ENCODE measurements around the gene PNO1.

The PNO1 gene

GRCh38 chr2:68135448-68136320, 22.0 kb upstream of the PNO1 start:
- Mint-ChIP-seq H3K27ac (no peak overlapping the region), H3K9me3 (no peaks in the 10 kb centered on the region), H3K36me3 (ENCODE audit: low read depth) (peaks cover 41% of the 10 kb centered on the region), H3K4me1 (ENCODE audit: low read depth) (peaks cover 3% of the 10 kb centered on the region), H3K27me3 (no peaks in the 10 kb centered on the region), H3K4me3 (no peak overlapping the region)

DNA sequence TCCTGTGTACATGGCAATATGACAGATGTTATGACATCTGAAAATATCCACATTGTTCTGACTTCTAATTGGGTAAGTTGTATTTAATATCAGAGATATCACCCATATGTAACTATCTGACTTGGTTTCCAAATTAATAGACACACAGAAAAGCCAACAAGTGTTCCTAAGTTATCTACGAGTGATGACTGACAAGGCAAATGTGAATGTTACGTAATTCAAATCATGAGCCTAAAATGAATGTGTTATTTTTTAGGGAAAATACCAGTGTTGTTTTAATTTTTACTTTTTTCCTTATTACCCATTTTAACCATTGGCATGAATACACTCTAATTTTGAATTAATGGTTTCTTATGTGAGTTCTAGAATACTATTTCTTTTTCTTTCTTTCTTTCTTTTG, 15.8 kb upstream of the PNO1 start:
- no peaks in the 10 kb centered on the region for H3K27me3 Mint-ChIP-seq
- H3K4me1 Mint-ChIP-seq (ENCODE audit: low read depth), result no peaks in the 10 kb centered on the region
- no peak overlapping the region for H3K4me3 Mint-ChIP-seq
- peaks cover 31% of the 10 kb centered on the region for H3K36me3 Mint-ChIP-seq (ENCODE audit: low read depth)
- no peaks in the 10 kb centered on the region for H3K9me3 Mint-ChIP-seq
- no peak overlapping the region for H3K27ac Mint-ChIP-seq

DNA sequence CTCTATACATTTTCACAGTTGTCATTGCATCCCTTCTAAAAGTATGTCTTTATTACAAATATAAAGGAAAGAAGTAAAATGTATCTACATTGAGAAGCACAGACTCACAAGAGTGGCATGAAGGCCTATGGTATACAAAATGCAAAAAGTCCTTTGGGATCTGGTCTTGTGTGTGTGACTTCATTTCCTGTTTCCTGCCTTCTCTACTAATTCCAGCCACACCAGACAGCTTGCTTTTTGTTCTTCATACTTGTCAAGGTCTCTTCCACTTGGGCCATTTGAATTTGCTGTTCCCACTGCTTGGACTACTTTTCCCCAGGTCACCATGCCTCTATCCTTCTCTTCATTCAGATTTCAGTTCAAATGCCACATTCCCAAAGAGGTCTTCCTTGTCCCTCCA, 6.7 kb upstream of the PNO1 start:
- H3K4me1 Mint-ChIP-seq (ENCODE audit: low read depth), result peaks cover 42% of the 10 kb centered on the region
- H3K36me3 Mint-ChIP-seq (ENCODE audit: low read depth), result peaks cover 10% of the 10 kb centered on the region
- no peaks in the 10 kb centered on the region for H3K27me3 Mint-ChIP-seq
- no peaks in the 10 kb centered on the region for H3K9me3 Mint-ChIP-seq
- peak overlapping the region; percentile 75 for H3K27ac Mint-ChIP-seq
- H3K4me3 Mint-ChIP-seq, result peak overlapping the region; percentile 8

- peak overlapping the region; percentile 86 for H3K27ac Mint-ChIP-seq
- peaks cover 10% of the 10 kb centered on the region for H3K36me3 Mint-ChIP-seq (ENCODE audit: low read depth)
- H3K9me3 Mint-ChIP-seq, result no peaks in the 10 kb centered on the region
- H3K4me1 Mint-ChIP-seq (ENCODE audit: low read depth), result peaks cover 57% of the 10 kb centered on the region
- H3K4me3 Mint-ChIP-seq, result peak overlapping the region; percentile 55
- no peaks in the 10 kb centered on the region for H3K27me3 Mint-ChIP-seq
Observed at GRCh38 chr2:68152681-68153347, 4.9 kb upstream of the PNO1 start.

GRCh38 chr2:68155618-68156017, 2.1 kb upstream of the PNO1 start:
- Mint-ChIP-seq H3K27ac (no peak overlapping the region), H3K9me3 (no peaks in the 10 kb centered on the region), H3K36me3 (ENCODE audit: low read depth) (peaks cover 24% of the 10 kb centered on the region), H3K4me1 (ENCODE audit: low read depth) (peaks cover 77% of the 10 kb centered on the region), H3K27me3 (no peaks in the 10 kb centered on the region), H3K4me3 (peak overlapping the region; percentile 97)

DNA sequence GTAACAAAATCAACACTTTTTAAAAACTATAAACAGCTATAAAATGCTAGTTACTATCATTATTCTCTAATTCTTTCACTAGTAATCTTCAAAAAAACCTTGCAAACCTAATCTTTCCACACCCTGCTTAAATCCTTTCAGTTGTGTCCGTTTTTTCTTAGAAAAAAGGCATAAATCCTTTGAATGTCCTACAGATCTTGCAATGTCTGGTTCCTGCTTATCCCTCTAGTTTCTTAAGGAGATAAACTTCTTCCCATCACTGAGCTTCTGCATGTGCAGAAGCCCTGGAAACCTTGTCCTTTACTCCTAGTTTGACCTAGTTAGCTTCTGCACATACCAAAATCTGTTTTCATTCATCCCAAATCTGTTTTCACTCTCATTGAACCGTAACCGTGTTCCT, 1.3 kb upstream of the PNO1 start:
- Mint-ChIP-seq H3K36me3 (ENCODE audit: low read depth) (peaks cover 25% of the 10 kb centered on the region), H3K4me1 (ENCODE audit: low read depth) (peaks cover 75% of the 10 kb centered on the region), H3K4me3 (peak overlapping the region; percentile 97), H3K9me3 (no peaks in the 10 kb centered on the region), H3K27me3 (no peaks in the 10 kb centered on the region), H3K27ac (peak overlapping the region; percentile 100)

- Mint-ChIP-seq H3K27ac (peak overlapping the region; percentile 100), H3K4me3 (peak overlapping the region; percentile 97), H3K36me3 (ENCODE audit: low read depth) (peaks cover 29% of the 10 kb centered on the region), H3K9me3 (no peaks in the 10 kb centered on the region), H3K27me3 (no peaks in the 10 kb centered on the region), H3K4me1 (ENCODE audit: low read depth) (peaks cover 70% of the 10 kb centered on the region)
Observed at GRCh38 chr2:68157002-68157401, 686 bp upstream of the PNO1 start.

- Mint-ChIP-seq H3K27ac (peak overlapping the region; percentile 100), H3K9me3 (no peaks in the 10 kb centered on the region), H3K36me3 (ENCODE audit: low read depth) (peaks cover 37% of the 10 kb centered on the region), H3K4me1 (ENCODE audit: low read depth) (peaks cover 59% of the 10 kb centered on the region), H3K4me3 (peak overlapping the region; percentile 97), H3K27me3 (no peaks in the 10 kb centered on the region)
Observed at GRCh38 chr2:68158134-68158447, 403 bp downstream of the PNO1 start.

DNA sequence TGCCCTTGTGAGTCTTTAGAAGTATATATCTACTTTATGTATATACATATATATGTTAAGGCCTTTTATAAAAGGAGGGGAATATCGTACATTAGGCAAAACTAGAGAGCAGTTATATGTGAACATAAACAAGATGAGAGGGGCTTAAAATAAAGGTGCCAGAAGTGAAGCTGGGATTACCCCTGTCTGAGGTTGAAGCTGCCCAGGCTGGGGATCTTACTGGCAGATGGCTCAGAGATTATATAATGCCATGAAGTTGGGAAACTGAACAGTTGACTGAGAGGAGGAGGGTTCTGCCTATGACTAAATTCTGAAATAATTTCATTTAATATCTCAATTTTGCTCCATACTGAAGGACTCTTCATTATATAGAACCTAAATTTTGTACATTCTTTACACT, 6.0 kb downstream of the PNO1 start:
- no peak overlapping the region for H3K27ac Mint-ChIP-seq
- H3K4me3 Mint-ChIP-seq, result no peak overlapping the region
- peaks cover 64% of the 10 kb centered on the region for H3K36me3 Mint-ChIP-seq (ENCODE audit: low read depth)
- H3K27me3 Mint-ChIP-seq, result no peaks in the 10 kb centered on the region
- peaks cover 23% of the 10 kb centered on the region for H3K4me1 Mint-ChIP-seq (ENCODE audit: low read depth)
- H3K9me3 Mint-ChIP-seq, result no peaks in the 10 kb centered on the region

- no peaks in the 10 kb centered on the region for H3K27me3 Mint-ChIP-seq
- peaks cover 44% of the 10 kb centered on the region for H3K36me3 Mint-ChIP-seq (ENCODE audit: low read depth)
- H3K4me3 Mint-ChIP-seq, result no peak overlapping the region
- no peaks in the 10 kb centered on the region for H3K9me3 Mint-ChIP-seq
- H3K27ac Mint-ChIP-seq, result no peak overlapping the region
- H3K4me1 Mint-ChIP-seq (ENCODE audit: low read depth), result peaks cover 4% of the 10 kb centered on the region
Observed at GRCh38 chr2:68167186-68167585, 9.5 kb downstream of the PNO1 start.

- peaks cover 27% of the 10 kb centered on the region for H3K36me3 Mint-ChIP-seq (ENCODE audit: low read depth)
- no peak overlapping the region for H3K27ac Mint-ChIP-seq
- H3K9me3 Mint-ChIP-seq, result no peaks in the 10 kb centered on the region
- no peaks in the 10 kb centered on the region for H3K27me3 Mint-ChIP-seq
- peaks cover 13% of the 10 kb centered on the region for H3K4me1 Mint-ChIP-seq (ENCODE audit: low read depth)
- no peak overlapping the region for H3K4me3 Mint-ChIP-seq
Observed at GRCh38 chr2:68169308-68169707, 11.6 kb downstream of the PNO1 start.

DNA sequence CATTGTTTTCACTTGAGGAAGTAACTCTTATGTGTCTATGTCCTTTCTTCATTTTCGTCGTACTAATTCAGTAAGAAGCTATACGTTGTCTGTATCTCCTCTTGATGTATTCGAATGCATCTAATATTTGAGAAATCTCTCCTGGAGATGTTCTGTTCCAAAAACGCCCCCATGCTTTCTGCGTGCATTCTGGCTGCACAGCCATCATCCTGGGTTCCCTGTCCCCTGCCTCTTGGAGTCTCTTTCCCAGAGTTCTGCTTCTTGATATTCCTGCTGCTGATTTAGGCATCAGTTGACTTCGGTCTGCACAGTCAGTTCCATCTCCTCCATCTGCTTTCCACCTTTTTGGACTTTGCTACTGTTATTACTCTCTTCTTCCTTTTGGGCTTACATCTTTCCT, 13.5 kb downstream of the PNO1 start:
- Mint-ChIP-seq H3K27me3 (no peaks in the 10 kb centered on the region), H3K36me3 (ENCODE audit: low read depth) (peaks cover 29% of the 10 kb centered on the region), H3K27ac (no peak overlapping the region), H3K4me1 (ENCODE audit: low read depth) (peaks cover 9% of the 10 kb centered on the region), H3K9me3 (no peaks in the 10 kb centered on the region), H3K4me3 (no peak overlapping the region)

DNA sequence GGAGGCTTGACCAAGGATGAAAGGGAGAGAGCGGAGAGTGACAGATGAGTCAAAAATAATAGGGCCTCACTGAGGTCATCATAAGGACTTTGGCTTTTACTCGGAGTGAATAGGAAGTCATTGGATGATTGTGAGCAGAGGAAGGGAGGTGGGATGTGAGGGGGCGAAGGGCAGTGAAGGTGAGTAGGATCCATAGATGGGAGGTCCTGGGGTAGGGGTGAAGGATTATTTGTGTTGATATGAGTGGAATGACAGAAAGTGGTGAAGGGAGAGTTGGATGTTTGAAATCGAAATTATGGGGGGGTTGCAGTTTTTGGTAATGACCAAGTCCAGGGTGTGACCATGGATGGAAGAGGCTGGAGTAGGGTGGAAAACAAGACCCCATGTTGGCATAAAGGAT, 14.0 kb downstream of the PNO1 start:
- Mint-ChIP-seq H3K4me3 (no peak overlapping the region), H3K27ac (no peak overlapping the region)

DNA sequence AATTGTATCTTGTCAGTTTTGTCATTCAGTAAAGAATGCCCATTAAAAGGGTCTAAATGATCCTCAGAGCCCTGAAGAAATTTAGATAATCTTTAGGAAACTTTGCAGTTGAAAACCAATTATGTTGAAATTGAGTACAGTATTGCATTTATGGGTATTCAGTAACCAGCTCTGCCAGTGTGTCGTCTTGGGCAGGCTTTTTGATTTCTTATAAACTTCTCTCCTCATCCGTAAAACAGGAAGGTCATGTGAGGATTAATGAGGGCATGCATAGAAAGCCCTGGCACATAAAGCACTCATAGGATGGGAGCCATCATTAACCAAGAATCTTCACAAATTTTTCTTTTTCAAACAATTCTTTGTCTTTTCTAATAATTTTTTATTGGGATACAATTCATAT, 14.8 kb downstream of the PNO1 start:
- Mint-ChIP-seq H3K27me3 (no peaks in the 10 kb centered on the region), H3K27ac (no peak overlapping the region), H3K4me3 (no peak overlapping the region), H3K9me3 (no peaks in the 10 kb centered on the region), H3K4me1 (ENCODE audit: low read depth) (peaks cover 9% of the 10 kb centered on the region), H3K36me3 (ENCODE audit: low read depth) (peaks cover 24% of the 10 kb centered on the region)

More for the DNA sequence above, 14.0 kb downstream of the PNO1 start:
- peaks cover 29% of the 10 kb centered on the region for H3K36me3 Mint-ChIP-seq (ENCODE audit: low read depth)
- H3K27me3 Mint-ChIP-seq, result no peaks in the 10 kb centered on the region
- H3K9me3 Mint-ChIP-seq, result no peaks in the 10 kb centered on the region
- H3K4me1 Mint-ChIP-seq (ENCODE audit: low read depth), result peaks cover 9% of the 10 kb centered on the region

GRCh38 chr2:68172990-68173700, 15.5 kb downstream of the PNO1 start:
- Mint-ChIP-seq H3K4me3 (no peak overlapping the region), H3K27me3 (no peaks in the 10 kb centered on the region), H3K27ac (peak overlapping the region; percentile 7), H3K9me3 (no peaks in the 10 kb centered on the region), H3K4me1 (ENCODE audit: low read depth) (peaks cover 9% of the 10 kb centered on the region), H3K36me3 (ENCODE audit: low read depth) (peaks cover 27% of the 10 kb centered on the region)

All from stimulated activated naive CD8-positive, alpha-beta T cell treated with anti-CD3 and anti-CD28 coated beads, Interleukin-15, Interleukin-2, amounts not matched to agents 100 ng/mL and 50 ng/mL, for 24 hours (primary cell).